Type B pancreatic cell (in vitro differentiated cells): Measurements from ENCODE around the gene GNMT. TPM values are rescaled to one million over a fixed set of nuclear protein-coding genes. Genes with fewer than 3 reads are reported as not detected.

Experiments
- DNase-seq: peaks from one replicate; pipeline ENCODE4 v3.0.0; 2021; ENCODE audit warnings: mixed read lengths; ENCODE audit not compliant: unreplicated experiment; ENCODE audit errors: extremely low spot score
- H3K27ac Mint-ChIP-seq: 2 replicates; pipeline ENCODE4 v1.8.0; 2021; ENCODE audit warnings: mild to moderate bottlenecking, mixed read lengths
- H3K27me3 Mint-ChIP-seq: 2 replicates; pipeline ENCODE4 v1.8.0; 2021; ENCODE audit warnings: mixed read lengths
- H3K36me3 Mint-ChIP-seq: 2 replicates; pipeline ENCODE4 v1.8.0; 2021; ENCODE audit warnings: mixed read lengths
- H3K4me1 Mint-ChIP-seq: one replicate; pipeline ENCODE4 v1.8.0; 2021; ENCODE audit warnings: mixed read lengths; ENCODE audit not compliant: unreplicated experiment
- H3K4me3 Mint-ChIP-seq: 2 replicates; pipeline ENCODE4 v1.8.0; 2021; ENCODE audit warnings: mild to moderate bottlenecking, mixed read lengths
- H3K9me3 Mint-ChIP-seq: 2 replicates; pipeline ENCODE4 v1.8.0; 2021; ENCODE audit warnings: mixed read lengths
- CTCF ChIP-seq: fragments of 200-600 bp; sonication (generic); conservative IDR thresholded peaks from 2 replicates; pipeline ENCODE4 v1.5.0; 2021; ENCODE audit warnings: antibody characterized with exemption, mild to moderate bottlenecking
- total RNA-seq: library from RNA; stranded (reverse); gene quantifications from 2 replicates; pipeline ENCODE4 v1.2.1, GENCODE V29; 2021; ENCODE audit warnings: low replicate concordance

GNMT gene
- total RNA-seq, 1 donor from 2014 or later = 0.39 TPM

GRCh38 chr6:42978839-42979522 lies 18.4 kb downstream of the GNMT start, which contains the start of gene PEX6:
TSS of gene PEX6 (minus strand) at chr6:42979181. CDS start at chr6:42979150, 31 bp downstream.
- H3K27ac Mint-ChIP-seq = peak within 1 kb of the TSS; percentile 89
- H3K4me1 Mint-ChIP-seq = peaks cover 22% of the 10 kb centered on the region
- no peaks in the 10 kb centered on the region for H3K9me3 Mint-ChIP-seq
- peak; percentile 90 for DNase-seq
- H3K4me3 Mint-ChIP-seq = peak within 1 kb of the TSS; percentile 96
- TF ChIP-seq CTCF = no peak
- no peaks in the 10 kb centered on the region for H3K27me3 Mint-ChIP-seq
- peaks cover 4% of the 10 kb centered on the region for H3K36me3 Mint-ChIP-seq

DNA sequence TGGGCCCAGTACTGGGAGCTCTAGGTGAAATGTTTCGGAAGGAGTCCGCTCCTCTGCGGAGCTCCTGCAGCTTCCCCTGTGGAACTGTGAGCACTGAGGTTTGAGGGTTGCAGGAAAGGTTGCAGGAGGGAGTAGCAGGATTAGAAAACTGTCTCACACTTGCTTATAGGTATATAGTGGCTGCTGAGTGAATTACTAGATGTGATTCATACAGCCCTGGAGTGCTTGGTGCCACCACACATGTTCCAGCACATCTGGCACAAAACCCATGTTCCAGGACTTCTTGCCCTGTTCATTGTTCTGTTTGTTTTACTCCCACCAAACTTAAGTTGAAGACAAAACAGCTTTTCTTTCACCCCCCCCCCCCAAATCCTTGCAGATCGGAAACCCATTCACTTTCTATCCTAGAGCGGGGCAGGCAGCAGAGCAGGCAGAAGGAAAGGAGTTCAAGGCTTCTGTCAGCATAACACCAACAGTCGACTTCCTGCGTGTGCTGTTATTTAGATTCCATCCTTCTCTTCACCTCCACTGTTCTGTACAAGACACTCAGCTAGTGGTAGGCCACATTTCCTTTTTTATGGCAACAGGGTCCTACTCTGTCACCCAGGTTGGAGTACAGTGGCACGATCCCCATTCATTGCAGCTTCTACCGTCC lies 19.1 kb downstream of the GNMT start:
- H3K4me3 Mint-ChIP-seq = peak overlapping the region; percentile 96
- peak; percentile 13 for TF ChIP-seq CTCF
- no peaks in the 10 kb centered on the region for H3K9me3 Mint-ChIP-seq
- no peak for DNase-seq
- peaks cover 25% of the 10 kb centered on the region for H3K4me1 Mint-ChIP-seq
- H3K27ac Mint-ChIP-seq = peak overlapping the region; percentile 89
- no peaks in the 10 kb centered on the region for H3K27me3 Mint-ChIP-seq
- peaks cover 4% of the 10 kb centered on the region for H3K36me3 Mint-ChIP-seq

GRCh38 chr6:42981836-42982235 lies 21.3 kb downstream of the GNMT start:
- H3K4me3 Mint-ChIP-seq = peak overlapping the region; percentile 6
- H3K36me3 Mint-ChIP-seq = peaks cover 2% of the 10 kb centered on the region
- no peaks in the 10 kb centered on the region for H3K27me3 Mint-ChIP-seq
- TF ChIP-seq CTCF = no peak
- H3K9me3 Mint-ChIP-seq = no peaks in the 10 kb centered on the region
- peak overlapping the region; percentile 3 for H3K27ac Mint-ChIP-seq
- H3K4me1 Mint-ChIP-seq = peaks cover 34% of the 10 kb centered on the region
- DNase-seq = no peak

GRCh38 chr6:42984001-42984923 lies 23.7 kb downstream of the GNMT start, which contains the start of gene PPP2R5D:
TSS of gene PPP2R5D (plus strand) at chr6:42984570. CDS start at chr6:42984678, 108 bp downstream.
- no peaks in the 10 kb centered on the region for H3K9me3 Mint-ChIP-seq
- peaks cover 4% of the 10 kb centered on the region for H3K36me3 Mint-ChIP-seq
- peak within 1 kb of the TSS; percentile 85 for H3K27ac Mint-ChIP-seq
- no peak for TF ChIP-seq CTCF
- H3K4me1 Mint-ChIP-seq = peaks cover 41% of the 10 kb centered on the region
- peak within 1 kb of the TSS; percentile 94 for H3K4me3 Mint-ChIP-seq
- no peaks in the 10 kb centered on the region for H3K27me3 Mint-ChIP-seq
- peak; percentile 93 for DNase-seq

DNA sequence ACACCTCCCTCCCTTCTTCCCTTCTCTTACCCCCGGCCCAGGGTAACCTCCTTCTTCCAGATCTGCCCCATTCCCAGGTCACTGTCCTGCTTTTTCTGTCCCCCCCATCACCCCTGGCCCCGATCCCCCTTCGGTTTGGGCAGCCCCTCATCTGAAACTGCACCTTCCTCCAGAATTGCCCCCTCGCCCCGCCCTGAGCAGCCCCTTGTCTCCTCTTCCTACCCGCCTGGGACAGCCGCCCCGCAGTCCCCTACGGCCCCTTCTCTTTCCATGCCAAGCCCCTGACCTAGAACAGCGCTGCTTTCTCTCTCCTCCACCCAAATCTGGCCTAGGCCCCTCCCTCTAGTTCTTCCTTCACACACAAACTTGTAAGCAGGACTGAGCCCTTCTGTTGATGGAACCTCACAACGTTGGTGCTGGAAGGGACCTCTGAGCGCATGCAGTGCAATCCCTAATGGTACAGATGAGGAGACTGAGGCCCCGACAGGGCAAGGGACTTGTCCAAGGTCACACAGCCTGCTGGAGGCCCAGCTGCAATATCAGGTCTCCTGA lies 24.4 kb downstream of the GNMT start:
- Mint-ChIP-seq H3K36me3 (peaks cover 4% of the 10 kb centered on the region), H3K27me3 (no peaks in the 10 kb centered on the region), H3K4me1 (peaks cover 33% of the 10 kb centered on the region), H3K9me3 (no peaks in the 10 kb centered on the region), H3K27ac (peak overlapping the region; percentile 59), H3K4me3 (peak overlapping the region; percentile 94)
- TF ChIP-seq CTCF = no peak
- DNase-seq = no peak
